Sciatic nerve (tissue), 2 donors: ENCODE data around the gene TNFSF15. TPM values are rescaled to one million over a fixed set of nuclear protein-coding genes. Genes with fewer than 3 reads are reported as not detected.
A peak's percentile ranks its signal among the peaks of the same experiment; 100 is the strongest.

Source experiments
- ATAC-seq: fragments of 200-7000 bp; cut with Tn5 transposase; one replicate; pipeline ENCODE4 v1.9.1; 2020; ENCODE audit warnings: mild to moderate bottlenecking, moderate library complexity
- DNase-seq: peaks from one replicate; pipeline ENCODE4 v3.0.0-alpha.2; 2020; ENCODE audit warnings: low spot score
- intact Hi-C: fragments of 100-400 bp; cut with DNase I; formaldehyde crosslinking; loops from one replicate; pipeline ENCODE4 v1.14.2; 2022
- total RNA-seq: library from RNA; stranded (reverse); fragmentation: NEBNext Ultra II Directional; extraction: Animal tissue kit (Norgen Biotek cat#: 25700); gene quantifications from one replicate; pipeline ENCODE4 v1.2.1, GENCODE V29; 2021
- donor health status: DM: no; HTN: no; CAD: no.
- donor health status: DM: no; HTN: no; CAD: no.

TNFSF15 gene
- total RNA-seq, 1 donor from 2014 or later, result 11.9 TPM

GRCh38 chr9:114827641-114828302, 21.9 kb upstream of the TNFSF15 start:
- intact Hi-C loops, result no loop called here
- DNase-seq (no peak), ATAC-seq (no peak)

DNA sequence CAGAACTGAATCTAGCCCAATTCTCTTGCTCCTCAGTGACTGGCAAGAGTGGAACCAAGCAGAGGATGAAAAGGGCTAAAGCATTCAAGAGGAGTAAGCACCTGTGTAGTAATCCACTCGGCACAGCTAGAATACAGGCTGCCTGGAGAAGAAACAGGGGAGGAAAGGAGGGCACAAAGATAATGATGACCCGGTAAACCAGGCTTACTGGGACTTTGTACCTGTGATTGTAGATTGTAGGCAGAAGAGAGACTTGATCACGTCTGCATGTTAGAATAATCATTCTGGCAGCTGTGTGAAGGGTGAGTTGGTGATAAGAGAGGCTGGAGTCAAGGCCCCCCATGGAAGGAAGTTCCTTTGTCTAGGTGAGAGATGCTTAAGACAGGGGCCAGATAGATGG, 20.6 kb upstream of the TNFSF15 start:
- DNase-seq (no peak), ATAC-seq (no peak)
- intact Hi-C loops, result no loop called here

DNA sequence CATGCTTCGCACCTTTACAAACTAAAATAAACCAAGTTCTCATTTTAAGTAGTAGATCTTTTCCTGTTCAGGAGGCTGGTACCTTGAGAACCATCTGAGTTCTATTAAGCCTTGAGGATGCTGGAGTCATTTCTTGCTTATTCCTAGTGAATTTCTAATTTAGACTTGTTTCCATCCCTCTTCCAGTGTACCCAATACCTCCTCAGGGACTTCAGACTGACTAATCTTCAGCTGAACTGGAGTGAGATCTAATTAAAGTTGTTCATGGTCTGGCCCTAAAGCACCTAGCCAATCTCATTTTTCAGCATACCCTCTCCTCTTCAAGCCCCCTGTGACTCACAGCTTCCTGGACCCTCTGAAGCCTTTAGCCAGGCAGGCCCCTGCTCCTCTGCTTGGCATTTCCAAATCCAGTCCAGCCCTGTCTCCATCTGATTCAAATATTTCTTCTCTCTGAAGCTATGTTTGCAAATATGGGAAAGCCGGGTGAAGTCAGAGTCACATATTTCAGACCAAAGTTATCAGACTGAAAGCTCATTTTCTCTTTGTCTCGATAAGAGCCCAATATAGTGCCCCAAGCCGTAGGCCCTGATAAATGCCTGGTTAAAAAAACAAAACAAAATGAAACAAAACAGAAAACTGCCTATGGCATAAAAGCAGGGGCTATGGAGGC, 19.4 kb upstream of the TNFSF15 start:
- peak; percentile 43 for ATAC-seq
- intact Hi-C loops, result no loop called here
- DNase-seq, result no peak

- intact Hi-C loops, result no loop called here
- DNase-seq, result no peak
- ATAC-seq, result peak; percentile 84
These were observed 18.3 kb upstream of the TNFSF15 start for GRCh38 chr9:114824110-114824509.

DNA sequence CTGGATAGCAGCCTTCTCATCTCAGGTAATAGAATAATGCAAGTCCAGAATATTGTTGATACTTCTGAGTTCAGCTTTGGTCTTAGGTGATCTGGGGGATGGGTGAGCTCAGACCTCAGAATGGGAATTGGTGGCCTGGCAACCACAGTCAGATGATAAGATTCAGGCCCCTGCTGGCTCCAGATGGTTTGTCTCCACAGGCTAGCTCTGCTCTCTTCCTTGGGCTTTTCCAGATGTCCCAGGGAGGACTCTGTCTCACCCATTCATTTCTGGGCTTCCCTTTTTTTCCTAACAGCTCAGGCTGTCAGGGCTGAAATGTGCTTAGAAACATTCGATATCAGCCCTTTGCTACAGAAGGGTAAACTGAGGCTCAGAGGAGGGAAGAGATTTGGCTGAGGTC, 17.6 kb upstream of the TNFSF15 start:
- intact Hi-C loops, result no loop called here
- DNase-seq (no peak), ATAC-seq (no peak)

DNA sequence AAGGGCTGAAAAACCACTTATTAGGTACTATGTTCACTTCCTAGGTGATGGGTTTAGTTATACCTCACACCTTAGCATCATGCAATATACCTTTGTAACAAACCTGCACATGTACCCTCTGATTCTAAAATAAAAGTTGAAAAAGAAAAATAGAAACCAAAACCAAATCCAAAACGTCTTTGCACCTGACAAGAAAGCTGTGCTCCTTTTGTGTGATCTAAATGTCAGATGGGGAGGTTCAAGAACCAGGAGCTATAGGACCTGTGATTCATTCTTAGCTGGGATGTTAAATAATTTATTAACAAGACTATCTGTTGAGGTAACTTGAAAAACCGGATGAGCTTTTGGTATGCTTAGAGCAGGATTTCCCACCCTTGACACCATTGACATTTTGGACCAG, 16.9 kb upstream of the TNFSF15 start:
- no peak for ATAC-seq
- intact Hi-C loops, result no loop called here
- no peak for DNase-seq

DNA sequence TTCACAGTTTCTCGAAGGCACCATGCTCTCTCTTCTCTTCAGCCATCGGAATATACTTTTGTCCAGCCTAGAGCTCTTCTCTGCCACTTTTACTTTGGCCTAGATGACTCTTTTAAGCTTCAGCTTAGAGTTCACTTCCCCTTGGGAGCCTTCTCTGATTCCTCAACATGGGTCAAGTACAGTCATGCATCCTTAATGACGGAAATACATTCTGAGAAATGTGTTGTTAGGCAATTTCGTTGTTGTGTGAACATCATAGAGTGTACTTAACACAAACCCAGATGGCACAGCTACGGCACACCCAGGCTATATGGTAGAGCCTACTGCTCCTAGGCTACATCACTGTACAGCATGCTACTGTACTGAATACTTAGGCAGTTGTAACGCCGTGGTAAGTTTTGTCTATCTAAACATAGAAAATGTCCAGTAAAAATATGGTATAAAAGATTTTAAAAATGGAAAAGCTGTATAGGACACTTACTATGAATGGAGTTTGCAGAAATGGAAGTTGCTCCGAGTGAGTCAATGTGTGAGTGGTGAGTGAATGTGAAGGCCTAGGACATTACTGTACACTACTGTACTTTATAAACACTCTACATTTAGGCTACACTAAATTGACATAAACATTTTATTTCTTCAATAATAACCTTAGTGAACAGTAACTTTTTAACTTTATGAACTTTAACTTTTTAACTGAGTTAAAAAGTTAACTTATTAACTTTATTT, 15.1 kb upstream of the TNFSF15 start:
- no peak for ATAC-seq
- DNase-seq, result no peak
- intact Hi-C loops, result no loop called here

GRCh38 chr9:114818178-114818577, 12.3 kb upstream of the TNFSF15 start:
- DNase-seq (no peak), ATAC-seq (no peak)
- intact Hi-C loops, result no loop called here

- no peak for DNase-seq
- peak; percentile 92 for ATAC-seq
- intact Hi-C loops, result no loop called here
These were observed 8.0 kb upstream of the TNFSF15 start for GRCh38 chr9:114813717-114814418.

DNA sequence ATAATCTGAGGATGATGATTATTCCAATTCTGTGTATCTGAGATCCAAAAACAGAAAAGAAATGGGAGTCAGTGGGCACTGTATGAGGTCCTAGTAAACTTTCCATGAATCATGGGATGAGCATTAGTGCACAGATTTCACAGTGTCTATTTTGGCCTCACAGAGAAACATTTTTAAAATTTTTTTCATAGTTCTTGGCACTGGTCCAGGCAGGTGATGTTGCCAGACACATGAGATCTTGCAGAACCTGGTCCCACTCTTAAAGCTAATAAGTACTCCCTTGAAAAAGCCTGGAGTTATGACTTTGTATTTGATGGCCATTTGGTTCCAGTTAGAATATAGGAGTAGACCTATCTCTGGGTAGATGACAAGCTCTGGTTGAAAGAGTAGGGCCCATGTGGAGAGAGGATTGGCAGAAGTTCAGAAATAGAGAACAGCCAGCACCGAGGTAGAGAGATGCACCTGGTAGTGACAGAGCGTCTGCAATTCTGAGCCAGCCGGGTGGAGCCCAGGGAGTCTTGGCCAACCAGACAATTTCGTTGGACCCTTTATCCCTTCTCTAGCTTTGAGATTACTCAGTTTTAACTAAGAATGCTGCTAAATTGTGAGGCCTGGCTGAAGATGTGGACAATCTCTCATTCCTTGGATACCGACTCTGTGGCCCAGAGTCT, 6.3 kb upstream of the TNFSF15 start:
- no peak for ATAC-seq
- intact Hi-C loops, result no loop called here
- no peak for DNase-seq

- intact Hi-C loops, result no loop called here
- DNase-seq, result no peak
- ATAC-seq, result no peak
These were observed 5.5 kb upstream of the TNFSF15 start for GRCh38 chr9:114811301-114811700.

DNA sequence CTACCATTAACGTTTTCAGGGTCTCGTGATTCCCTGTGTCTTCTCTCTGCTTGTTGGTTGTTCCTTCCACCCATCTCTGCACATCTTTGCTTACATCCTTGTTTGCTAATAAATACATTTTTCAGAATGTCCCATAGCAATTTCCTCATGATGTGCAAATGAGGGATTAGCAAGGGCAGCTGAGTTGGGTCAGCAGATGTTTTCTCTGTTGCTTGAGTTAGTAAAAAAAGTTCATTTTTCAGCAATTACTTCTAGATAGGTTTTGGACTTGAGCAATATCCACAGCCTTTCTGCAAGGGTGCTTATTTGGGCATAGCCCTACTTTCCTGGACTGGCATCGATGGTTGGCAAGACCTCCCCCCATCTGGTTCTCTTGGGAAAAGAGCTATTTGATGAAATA, 4.8 kb upstream of the TNFSF15 start:
- ATAC-seq, result no peak

DNA sequence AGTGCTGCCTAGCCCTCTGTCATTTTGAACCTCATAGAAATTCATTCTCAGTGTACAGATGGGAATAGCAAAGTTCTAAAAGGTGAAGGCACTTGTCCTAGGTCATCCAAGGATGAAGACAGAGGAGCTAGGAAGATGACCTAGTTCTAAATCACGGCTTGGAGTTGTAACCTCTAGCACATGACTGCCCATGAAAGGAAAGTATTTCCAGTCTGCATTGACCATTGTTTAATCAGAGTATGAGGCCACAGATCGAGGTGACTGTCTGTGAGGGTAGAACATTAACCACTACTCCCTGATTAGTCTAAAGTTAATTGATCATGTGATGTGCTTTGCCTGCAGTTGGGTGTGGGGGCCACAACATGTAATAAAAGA, 674 bp upstream of the TNFSF15 start:
- intact Hi-C loops, result no loop called here
- DNase-seq (no peak), ATAC-seq (no peak)

More for the DNA sequence above, 4.8 kb upstream of the TNFSF15 start:
- DNase-seq, result no peak
- intact Hi-C loops, result no loop called here

DNA sequence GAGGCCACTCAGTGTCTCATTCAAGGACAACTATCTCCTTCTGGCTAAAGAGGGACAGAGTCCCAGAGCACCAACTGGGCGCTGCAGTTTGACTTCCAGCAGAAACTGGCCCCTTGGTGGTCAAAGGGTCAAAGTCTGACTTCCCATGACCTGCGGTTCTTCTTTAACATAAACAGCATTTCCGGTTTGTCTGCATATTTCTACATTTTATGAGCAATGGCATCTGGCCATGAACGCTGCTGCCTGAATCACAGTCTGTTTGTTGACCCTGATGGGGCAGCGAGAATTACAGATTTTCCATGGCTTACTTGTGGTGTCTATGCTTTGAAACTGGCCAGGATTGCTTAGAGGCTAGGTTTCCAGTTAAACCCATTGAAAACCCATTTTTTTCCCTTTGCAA, 1.3 kb downstream of the TNFSF15 start:
- intact Hi-C loops, result no loop called here
- ATAC-seq (no peak), DNase-seq (no peak)

DNA sequence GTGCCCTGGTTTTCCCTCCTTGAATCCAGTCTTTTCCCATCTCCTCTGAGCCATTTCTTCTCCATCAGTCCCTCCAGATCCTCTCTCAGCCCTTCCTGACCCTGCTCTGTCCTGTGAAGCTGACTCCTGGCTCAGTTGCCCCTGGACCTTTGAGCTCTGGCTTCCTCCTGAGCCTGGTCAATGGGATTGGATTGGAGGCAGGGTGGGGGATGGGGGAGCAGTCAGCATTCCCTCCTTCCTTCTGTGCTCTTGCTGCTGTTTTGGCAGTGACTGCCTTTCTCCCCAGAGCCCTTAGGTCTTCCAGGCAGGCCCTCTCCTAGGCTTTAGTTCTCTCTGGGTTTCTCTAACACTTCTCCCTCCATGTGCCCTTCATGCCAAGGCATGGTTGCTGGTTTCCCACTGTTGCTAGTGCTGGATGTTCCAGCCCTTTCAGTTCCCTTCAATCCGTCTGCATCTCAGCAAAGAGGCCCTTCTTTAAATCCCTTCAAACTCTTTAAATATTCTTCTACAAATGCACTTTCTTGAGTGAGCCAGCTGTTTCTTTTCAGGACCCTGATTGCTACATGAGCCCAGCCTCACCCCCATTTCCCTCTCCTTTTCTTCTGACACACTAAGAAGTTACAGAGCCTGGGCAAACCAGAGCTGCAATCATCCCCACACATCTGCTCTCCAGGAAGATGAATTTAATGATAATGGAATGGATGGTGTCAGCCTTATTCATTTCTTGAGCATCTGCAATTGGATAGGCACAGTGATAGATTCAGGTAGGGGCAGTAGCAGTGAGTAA, 2.2 kb downstream of the TNFSF15 start:
- intact Hi-C loops, result no loop called here
- ATAC-seq (no peak), DNase-seq (no peak)

- no peak for DNase-seq
- intact Hi-C loops, result no loop called here
- ATAC-seq, result no peak
These were observed 5.9 kb downstream of the TNFSF15 start for GRCh38 chr9:114799925-114800324.

GRCh38 chr9:114799441-114799840, 6.4 kb downstream of the TNFSF15 start:
- ATAC-seq, result peak; percentile 69
- DNase-seq, result no peak
- intact Hi-C loops, result no loop called here

DNA sequence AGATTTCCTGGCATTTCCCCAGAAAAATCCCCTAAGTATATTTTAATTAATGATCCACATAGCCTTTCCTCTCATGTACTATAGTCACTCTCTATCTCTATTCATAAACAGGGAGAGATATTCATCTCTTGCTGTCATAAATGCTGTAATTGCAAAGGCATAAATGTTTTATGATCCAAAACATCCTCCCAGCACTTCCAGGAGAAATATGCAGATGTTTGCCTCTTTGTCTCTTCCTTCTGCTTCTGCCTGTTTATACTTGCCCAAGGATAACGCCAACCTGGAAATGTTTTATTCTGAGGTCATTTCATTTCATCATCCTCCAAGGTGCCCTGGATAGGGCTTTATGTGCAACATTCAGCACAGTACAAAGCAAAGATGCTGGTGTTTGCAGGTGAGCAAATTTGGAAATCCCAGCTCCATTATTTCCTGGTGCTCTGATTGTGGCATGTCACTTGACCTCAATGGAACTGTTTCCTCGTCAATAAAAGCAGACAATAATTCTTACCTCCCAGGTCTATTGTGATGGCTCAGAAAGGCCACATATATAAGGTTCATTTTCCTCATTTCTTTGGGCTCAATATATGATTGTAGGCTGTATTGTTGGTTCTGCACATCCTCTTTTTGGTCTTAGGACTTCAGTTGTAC, 6.9 kb downstream of the TNFSF15 start:
- intact Hi-C loops, result no loop called here
- no peak for ATAC-seq

More for the DNA sequence above, 6.9 kb downstream of the TNFSF15 start:
- no peak for DNase-seq
